ENCODE measurements around the gene F10.
"Not testable (repeated sequence)": the region's sequence is repeated elsewhere in the genome, so short reads cannot be mapped to it uniquely, and the experiment has no call there.

F10 gene

GRCh38 chr13:113096745-113097305, 25.8 kb upstream of the F10 start:
- H3K4me1 Mint-ChIP-seq, result peaks cover 3% of the 10 kb centered on the region
- H3K27ac Mint-ChIP-seq, result no peak overlapping the region
- no peak for DNase-seq
- no peaks in the 10 kb centered on the region for H3K9me3 Mint-ChIP-seq
- H3K4me3 Mint-ChIP-seq, result no peak overlapping the region
- H3K36me3 Mint-ChIP-seq (ENCODE audit: low read depth), result peaks cover 7% of the 10 kb centered on the region
- TF ChIP-seq CTCF (IDR thresholded peaks at IDR 0.05), result no peak
- peaks cover 11% of the 10 kb centered on the region for H3K27me3 Mint-ChIP-seq (ENCODE audit: low read depth, poor library complexity)

GRCh38 chr13:113097651-113098050, 24.9 kb upstream of the F10 start:
- Mint-ChIP-seq H3K4me3 (no peak overlapping the region), H3K36me3 (ENCODE audit: low read depth) (peaks cover 7% of the 10 kb centered on the region), H3K27ac (no peak overlapping the region), H3K4me1 (peaks cover 3% of the 10 kb centered on the region), H3K27me3 (ENCODE audit: low read depth, poor library complexity) (peaks cover 11% of the 10 kb centered on the region), H3K9me3 (no peaks in the 10 kb centered on the region)
- DNase-seq, result no peak
- no peak for TF ChIP-seq CTCF (IDR thresholded peaks at IDR 0.05)

- Mint-ChIP-seq H3K27me3 (ENCODE audit: low read depth, poor library complexity) (peaks cover 11% of the 10 kb centered on the region), H3K9me3 (no peaks in the 10 kb centered on the region), H3K27ac (no peak overlapping the region), H3K4me3 (no peak overlapping the region), H3K4me1 (peaks cover 3% of the 10 kb centered on the region), H3K36me3 (ENCODE audit: low read depth) (peaks cover 7% of the 10 kb centered on the region)
- TF ChIP-seq CTCF (IDR thresholded peaks at IDR 0.05), result no peak
- DNase-seq, result no peak
These were observed 24.4 kb upstream of the F10 start for GRCh38 chr13:113098162-113098732.

- H3K27me3 Mint-ChIP-seq (ENCODE audit: low read depth, poor library complexity), result peaks cover 11% of the 10 kb centered on the region
- DNase-seq, result no peak
- H3K36me3 Mint-ChIP-seq (ENCODE audit: low read depth), result peaks cover 7% of the 10 kb centered on the region
- TF ChIP-seq CTCF (IDR thresholded peaks at IDR 0.05), result no peak
- H3K4me3 Mint-ChIP-seq, result no peak overlapping the region
- H3K27ac Mint-ChIP-seq, result no peak overlapping the region
- H3K9me3 Mint-ChIP-seq, result no peaks in the 10 kb centered on the region
- H3K4me1 Mint-ChIP-seq, result peaks cover 1% of the 10 kb centered on the region
These were observed 23.5 kb upstream of the F10 start for GRCh38 chr13:113099142-113099541.

- Mint-ChIP-seq H3K4me1 (peaks cover 11% of the 10 kb centered on the region), H3K27me3 (ENCODE audit: low read depth, poor library complexity) (peaks cover 16% of the 10 kb centered on the region)
- H3K4me3 Mint-ChIP-seq; H3K36me3 Mint-ChIP-seq (ENCODE audit: low read depth); H3K9me3 Mint-ChIP-seq; H3K27ac Mint-ChIP-seq; DNase-seq: not testable (repeated sequence)
These were observed 20.3 kb upstream of the F10 start for GRCh38 chr13:113102302-113102701.

GRCh38 chr13:113102727-113103126, 19.9 kb upstream of the F10 start:
- no peak for DNase-seq
- no peak for TF ChIP-seq CTCF (IDR thresholded peaks at IDR 0.05)
- H3K9me3 Mint-ChIP-seq, result no peaks in the 10 kb centered on the region
- no peak overlapping the region for H3K27ac Mint-ChIP-seq
- H3K4me3 Mint-ChIP-seq, result no peak overlapping the region
- H3K27me3 Mint-ChIP-seq (ENCODE audit: low read depth, poor library complexity), result peaks cover 16% of the 10 kb centered on the region
- H3K36me3 Mint-ChIP-seq (ENCODE audit: low read depth), result peaks cover 7% of the 10 kb centered on the region
- H3K4me1 Mint-ChIP-seq, result peaks cover 11% of the 10 kb centered on the region

Data from nephron progenitor cell (in vitro differentiated cells).